ENCODE measurements around the gene PDGFB.
A peak's percentile ranks its signal among the peaks of the same experiment; 100 is the strongest.

The PDGFB gene

DNA sequence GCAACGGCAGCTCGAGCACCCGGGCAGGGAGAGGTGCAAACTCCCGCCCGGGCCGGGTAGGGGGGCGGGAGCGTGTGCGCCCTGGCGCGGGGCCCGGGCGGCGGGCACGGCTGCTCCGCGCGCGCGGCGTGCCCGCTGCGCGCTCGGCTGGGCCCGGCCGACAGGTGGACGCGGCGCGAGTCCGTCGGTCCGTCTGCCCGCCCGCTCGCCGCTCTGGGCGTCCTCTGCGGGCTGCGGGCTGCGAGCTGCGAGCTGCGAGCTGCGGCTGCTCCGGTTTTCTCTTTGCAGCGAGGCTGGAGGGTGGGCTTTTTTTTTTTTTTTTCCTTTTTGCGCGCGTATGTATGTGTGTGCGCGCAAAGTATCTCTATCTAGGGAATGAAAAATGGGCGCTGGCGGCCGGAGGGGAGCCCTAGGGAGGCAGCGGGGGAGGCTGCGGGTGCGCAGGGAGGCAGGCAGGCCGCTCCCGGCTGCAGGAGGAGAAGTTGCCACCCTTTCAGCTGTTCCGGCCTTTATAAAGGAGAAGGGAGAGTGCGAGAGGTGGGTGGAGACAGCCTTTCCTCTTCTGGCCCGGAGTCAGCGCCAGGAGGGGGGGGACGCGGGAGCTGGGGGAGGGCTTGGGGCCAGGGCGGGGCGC, at the start of gene PDGFB:
Gene PDGFB (minus strand): TSS at position 487 of the 634 bp plus-strand sequence. CDS start 1,019 bp downstream, outside the sequence.
- no peak for DNase-seq (ENCODE audit: low spot score)

DNA sequence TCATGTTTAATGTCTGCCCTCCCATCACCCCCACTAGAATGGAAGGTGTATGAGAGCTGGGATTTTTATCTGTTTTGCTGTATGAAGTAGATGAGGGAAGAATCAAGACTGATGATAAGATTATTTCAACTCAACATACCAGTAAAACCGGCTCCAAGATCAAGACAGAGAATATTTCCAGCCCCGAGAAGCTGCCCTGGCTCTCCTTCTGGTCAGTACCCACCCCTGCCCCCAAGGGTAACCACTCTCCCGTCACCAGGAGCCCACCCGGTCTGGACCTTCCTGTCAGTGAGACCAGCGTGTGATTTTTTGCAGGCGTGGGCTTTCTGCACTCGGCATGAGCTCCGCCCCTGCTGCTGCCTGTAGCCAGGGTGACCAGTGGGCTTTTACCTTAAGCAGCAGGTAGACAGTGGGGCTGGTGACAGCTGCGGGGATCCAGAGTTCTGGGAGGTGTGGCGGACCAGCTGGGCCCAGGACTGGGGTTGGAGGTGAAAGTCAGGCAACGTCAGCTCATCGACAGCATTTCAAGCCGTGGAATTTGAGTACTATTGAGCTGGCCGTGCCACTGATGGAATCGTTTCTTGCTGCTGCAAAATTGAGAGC, 49.1 kb upstream of the PDGFB start:
- no peak for DNase-seq (ENCODE audit: low spot score)

- no peak for DNase-seq (ENCODE audit: low spot score)
These were observed 47.8 kb upstream of the PDGFB start for GRCh38 chr22:39292561-39293074.

- DNase-seq (ENCODE audit: low spot score): no peak
These were observed 47.3 kb upstream of the PDGFB start for GRCh38 chr22:39292031-39292462.

DNA sequence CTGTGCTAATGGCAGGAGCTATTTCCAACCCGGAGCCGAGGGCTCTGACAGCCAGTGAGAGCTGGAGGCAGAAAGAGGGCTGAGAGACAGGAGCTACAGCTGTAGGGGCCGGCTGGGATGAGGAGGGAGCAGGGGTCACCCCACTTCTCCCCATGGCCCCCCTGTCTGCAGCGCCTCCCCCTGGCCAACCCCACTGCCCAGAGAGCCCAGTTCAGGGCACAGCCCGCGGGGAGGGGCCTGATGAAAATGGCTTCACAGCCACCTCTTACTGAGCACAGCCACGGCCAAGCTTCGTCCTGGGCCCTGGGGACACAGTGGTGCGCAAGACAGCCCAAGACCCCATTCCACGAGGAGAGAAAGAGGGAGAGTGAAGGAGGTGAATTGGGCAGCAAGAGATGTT, 46.7 kb upstream of the PDGFB start:
- no peak for DNase-seq (ENCODE audit: low spot score)

DNA sequence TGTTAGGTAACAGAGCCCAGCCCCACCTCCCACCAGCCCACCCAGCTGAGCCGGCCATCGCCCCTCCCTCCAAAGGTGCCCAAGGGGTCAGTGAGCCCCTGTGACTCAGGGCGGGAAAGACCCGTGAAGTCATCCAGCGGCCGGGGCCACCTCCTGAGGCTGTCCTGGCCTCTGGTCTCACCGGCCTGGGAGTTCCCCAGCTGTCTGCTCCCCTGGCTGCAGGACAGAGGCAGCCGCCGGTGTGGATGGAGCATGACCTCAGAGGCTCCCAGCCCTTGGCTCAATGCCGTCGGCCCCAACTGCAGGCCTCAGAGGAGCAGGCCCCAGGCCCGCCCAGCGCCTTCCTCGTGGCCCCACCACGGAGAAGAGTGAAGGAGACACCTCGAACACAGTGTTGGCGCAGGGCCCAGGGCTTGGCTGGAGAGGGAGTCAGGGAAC, 46.0 kb upstream of the PDGFB start:
- no peak for DNase-seq (ENCODE audit: low spot score)

- no peak for DNase-seq (ENCODE audit: low spot score)
These were observed 45.4 kb upstream of the PDGFB start for GRCh38 chr22:39289975-39290720.

DNA sequence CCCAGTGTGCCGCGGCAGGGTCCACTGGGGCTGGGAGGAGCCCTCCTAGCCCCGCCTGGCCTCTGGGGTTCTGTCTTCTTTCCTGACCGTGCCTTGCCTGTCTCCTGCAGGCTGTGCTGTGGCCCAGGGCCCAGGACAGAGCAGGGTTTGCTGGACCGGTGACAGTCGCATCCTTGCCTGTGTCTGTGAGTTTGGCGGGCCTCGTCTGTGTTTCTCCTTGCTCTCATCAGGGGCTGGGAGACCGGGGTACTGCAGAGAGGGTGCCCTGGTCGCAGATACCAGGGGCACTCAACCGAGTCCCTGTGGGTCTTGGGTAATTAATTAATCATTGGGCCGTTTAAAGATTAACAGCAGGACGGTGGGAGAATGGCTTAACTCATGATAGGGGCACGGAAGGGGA, 44.8 kb upstream of the PDGFB start:
- DNase-seq (ENCODE audit: low spot score): no peak

DNA sequence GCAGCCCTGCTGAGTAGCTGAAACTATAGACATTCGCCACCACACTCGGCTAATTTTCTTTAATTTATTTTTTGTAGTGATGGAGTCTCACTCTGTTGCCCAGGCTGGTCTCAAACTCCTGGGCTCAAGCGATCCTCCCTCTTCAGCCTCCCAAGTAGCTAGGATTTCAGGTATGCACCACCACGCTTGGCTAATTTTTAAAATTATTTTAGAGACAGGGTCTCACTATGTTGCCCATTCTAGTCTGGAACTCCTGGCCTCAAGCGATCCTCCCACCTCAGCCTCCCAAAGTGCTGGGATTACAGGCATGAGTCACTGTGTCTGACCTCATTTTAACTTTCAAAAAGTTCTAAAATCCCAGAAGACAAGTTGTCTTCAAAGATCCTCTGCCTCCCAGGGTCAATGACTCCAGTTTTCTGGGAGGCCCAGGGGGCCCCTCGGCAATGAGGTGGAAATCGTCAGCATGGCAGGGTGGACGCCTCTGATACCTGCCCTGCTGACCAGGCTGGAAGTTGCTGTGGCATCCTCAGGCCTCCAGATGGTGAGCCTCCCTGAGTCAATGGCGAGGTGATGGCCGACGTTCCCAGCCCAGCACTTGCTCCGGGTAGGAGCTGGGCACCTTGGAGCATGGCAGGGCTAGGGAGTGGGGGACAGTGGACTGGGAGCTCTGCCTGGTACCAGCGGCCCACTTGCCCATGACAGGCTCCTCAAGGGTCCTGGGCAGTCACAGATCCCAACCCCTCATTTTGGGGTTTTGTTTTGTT, 43.5 kb upstream of the PDGFB start:
- DNase-seq (ENCODE audit: low spot score): no peak

- peak; percentile 61 for DNase-seq (ENCODE audit: low spot score)
These were observed 42.4 kb upstream of the PDGFB start for GRCh38 chr22:39287076-39287725.

GRCh38 chr22:39284983-39285382, 40.2 kb upstream of the PDGFB start:
- DNase-seq (ENCODE audit: low spot score): no peak

DNA sequence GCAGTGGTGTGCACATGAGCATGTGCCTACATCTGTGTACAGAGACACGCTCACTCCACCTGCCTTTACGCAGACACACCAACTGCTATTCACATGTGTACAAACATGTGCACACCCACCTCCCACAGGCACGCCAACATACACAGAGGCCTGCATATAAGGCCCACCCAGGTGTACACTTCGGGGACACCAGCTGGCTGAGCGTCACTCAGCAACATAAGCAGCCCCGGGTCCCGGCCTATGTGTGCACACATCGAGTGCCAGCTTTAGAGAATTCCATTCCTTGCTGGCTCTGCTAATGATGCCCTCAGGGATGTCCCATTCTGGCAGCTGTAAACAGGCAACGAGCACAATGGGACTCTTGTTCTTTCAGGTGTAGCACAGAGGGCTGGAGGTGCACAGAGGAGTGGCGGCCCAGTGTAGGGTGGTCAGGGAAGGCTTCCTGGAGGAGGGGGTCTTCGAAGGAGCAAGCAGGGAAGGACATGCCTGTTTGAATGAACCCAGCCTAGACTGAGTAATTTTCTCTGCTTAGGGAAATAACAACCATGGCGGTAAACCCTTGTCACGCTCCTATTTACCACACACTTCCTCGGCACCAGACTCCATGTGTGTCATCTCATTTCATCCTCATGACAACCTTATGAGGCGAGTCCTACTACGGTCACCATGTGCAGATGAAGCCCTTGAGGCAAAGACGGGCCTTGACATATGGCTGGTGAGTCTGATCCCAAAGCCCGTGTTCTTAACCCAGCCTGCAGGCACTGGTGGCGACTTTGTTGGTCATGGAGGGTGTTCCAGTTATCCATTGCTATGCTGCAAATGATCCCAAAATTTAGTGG, 39.6 kb upstream of the PDGFB start:
- no peak for DNase-seq (ENCODE audit: low spot score)

DNA sequence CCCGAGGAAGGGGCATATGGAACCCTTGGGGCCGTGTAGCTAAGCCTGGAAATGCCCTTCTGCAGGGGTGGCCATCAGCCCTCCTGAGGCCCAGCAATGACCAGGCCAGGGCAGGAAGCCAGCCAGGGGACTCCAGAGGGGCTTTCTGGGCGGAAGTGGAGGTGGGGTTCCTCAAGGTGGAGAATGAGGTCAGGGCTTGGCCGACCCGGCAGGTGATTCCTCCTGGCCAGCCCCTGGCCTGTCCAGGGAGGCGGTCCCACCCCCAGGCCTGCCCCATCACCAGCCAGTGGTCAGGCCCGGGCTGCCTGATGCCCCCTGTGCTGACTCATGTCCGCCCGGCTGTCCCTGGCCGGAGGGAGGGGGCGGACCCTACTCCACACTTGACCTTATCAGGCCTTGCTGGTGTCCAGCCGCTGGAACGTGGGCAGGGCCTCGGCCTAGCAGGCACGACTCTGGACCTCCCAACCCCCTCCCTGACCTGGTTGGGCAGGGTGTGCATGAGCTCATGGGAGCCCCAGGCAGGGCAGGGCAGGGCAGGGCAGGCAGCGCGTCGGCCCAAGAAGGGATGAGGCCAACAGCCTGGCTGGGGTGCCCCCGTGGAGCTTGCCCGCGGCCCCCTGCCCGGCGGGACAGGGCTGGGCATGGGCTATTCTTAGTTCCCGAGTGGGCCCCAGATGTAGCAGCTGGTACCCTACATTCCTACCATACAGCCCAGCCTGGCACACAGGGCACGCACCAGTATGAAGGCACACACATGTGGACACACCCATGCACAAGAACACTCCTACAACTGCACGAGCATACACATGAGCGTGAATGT, 38.8 kb upstream of the PDGFB start:
- DNase-seq (ENCODE audit: low spot score): no peak

GRCh38 chr22:39282645-39283321, 38.0 kb upstream of the PDGFB start:
- DNase-seq (ENCODE audit: low spot score): no peak

DNA sequence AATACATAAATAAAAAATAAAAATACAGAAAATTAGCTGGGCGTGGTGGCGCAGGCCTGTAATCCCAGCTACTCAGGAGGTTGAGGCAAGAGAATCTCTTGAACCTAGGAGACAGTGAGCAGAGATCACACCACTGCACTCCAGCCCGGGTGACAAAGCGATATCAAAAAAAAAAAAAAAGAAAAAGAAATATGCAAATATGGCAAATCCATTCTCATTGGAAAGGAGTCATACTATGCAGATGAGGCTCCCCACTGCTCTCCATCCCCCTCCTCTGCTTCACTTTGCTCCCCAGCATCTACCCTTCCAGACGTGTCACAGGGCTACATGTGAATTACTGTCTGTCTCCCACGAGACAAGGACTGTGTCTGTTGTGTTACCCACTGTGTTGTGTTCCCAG, 36.3 kb upstream of the PDGFB start:
- DNase-seq (ENCODE audit: low spot score): no peak

DNA sequence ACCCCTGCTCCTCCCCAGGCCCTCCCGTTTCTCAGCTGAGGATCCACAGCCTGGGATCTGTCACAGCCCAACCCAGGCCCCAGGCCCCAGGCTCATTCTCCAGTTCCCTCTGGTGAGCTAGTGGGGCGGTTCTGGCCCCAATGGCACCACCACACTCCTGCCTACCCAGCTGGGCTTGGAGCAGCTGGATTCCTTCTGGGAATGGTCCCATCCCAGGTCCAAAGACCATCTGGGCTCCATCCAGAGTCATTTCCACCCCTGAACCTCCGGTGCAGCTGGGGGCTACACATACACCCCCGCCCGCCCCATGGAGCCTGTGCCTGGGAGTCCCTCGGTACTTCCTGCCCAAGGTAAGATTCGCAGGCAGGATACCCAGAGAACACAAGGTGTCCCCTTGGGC, 35.5 kb upstream of the PDGFB start:
- no peak for DNase-seq (ENCODE audit: low spot score)

DNA sequence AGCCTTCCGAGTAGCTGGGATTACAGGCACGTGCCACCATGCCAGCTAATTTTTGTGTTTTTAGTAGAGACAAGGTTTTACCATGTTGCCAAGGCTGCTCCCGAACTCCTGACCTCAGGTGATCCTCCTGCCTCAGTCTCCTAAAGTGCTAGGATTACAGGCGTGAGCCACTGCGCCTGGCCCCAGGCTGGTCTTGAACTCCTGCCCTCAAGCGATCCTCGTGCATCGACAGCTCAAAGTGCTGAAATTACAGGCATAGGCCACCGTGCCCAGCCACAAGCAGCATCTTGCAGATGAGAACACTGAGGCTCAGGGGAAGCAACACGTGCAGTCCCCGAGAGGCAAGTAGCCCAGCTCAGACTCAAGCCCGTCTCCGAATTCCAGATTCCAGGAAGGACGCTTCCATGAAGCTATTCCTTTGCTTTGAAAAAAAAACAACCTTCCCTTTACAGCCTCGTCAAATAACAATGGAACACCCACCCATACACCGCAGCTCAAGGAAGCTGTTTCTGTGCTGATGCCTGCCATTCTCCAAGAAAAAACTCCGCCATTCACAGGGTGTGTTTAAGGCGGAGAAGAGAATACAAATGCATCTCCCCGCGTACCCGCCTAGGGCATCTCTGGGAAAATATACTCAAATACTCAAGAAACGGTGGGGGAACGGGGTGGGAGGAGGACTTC, 34.5 kb upstream of the PDGFB start:
- DNase-seq (ENCODE audit: low spot score): no peak

DNA sequence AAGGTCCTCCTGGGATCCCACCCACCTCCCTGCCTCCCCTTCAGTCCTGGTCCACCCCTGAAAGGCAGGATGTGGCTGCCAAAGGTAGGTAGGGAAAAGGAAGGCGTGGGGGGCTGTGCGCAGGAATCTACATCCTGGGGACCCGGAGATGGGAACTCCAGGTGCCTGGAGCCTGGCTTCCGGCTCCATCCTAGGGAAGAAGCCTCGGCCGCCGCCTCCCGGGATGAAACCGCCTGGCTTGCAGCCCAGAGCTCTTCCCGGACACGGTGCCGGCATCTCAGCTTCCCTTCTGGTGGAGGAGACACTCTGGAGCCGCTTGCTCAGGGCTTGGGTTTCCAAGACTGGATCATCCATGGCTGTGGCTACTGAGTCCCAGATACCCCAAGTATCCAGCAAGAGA, 33.3 kb upstream of the PDGFB start:
- DNase-seq (ENCODE audit: low spot score): no peak

GRCh38 chr22:39277142-39277607, 32.4 kb upstream of the PDGFB start:
- no peak for DNase-seq (ENCODE audit: low spot score)
